Activated T-cell treated with anti-CD3 and anti-CD28 coated beads, Interleukin-2, amount 50 U/mL, for 48 hours (primary cell): ENCODE data around the gene SHISA6.
"Not testable (repeated sequence)": the region's sequence is repeated elsewhere in the genome, so short reads cannot be mapped to it uniquely, and the experiment has no call there.

Experiments used
- DNase-seq, 2 experiments: peaks; one replicate each; pipeline ENCODE4 v3.0.0-alpha.2; 2020

Gene SHISA6

GRCh38 chr17:11303773-11304394 lies 62.9 kb downstream of the SHISA6 start:
- DNase-seq: no peak

- no peak for DNase-seq
Measured at GRCh38 chr17:11304568-11304967, 63.6 kb downstream of the SHISA6 start.

- no peak for DNase-seq
Measured at GRCh38 chr17:11305524-11305923, 64.5 kb downstream of the SHISA6 start.

GRCh38 chr17:11308531-11308930 lies 67.5 kb downstream of the SHISA6 start:
- no peak for DNase-seq

- DNase-seq: no peak
Measured at GRCh38 chr17:11309033-11309432, 68.0 kb downstream of the SHISA6 start.

- DNase-seq: no peak
Measured at GRCh38 chr17:11309850-11310249, 68.8 kb downstream of the SHISA6 start.

- DNase-seq: not testable (repeated sequence)
Measured at GRCh38 chr17:11316451-11316850, 75.4 kb downstream of the SHISA6 start.

- no peak for DNase-seq
Measured at GRCh38 chr17:11318207-11318606, 77.2 kb downstream of the SHISA6 start.

GRCh38 chr17:11319894-11320293 lies 78.9 kb downstream of the SHISA6 start:
- no peak for DNase-seq

GRCh38 chr17:11324021-11324420 lies 83.0 kb downstream of the SHISA6 start:
- no peak for DNase-seq

- no peak for DNase-seq
Measured at GRCh38 chr17:11324846-11325420, 83.9 kb downstream of the SHISA6 start.

GRCh38 chr17:11326492-11326891 lies 85.5 kb downstream of the SHISA6 start:
- DNase-seq: no peak

GRCh38 chr17:11328770-11329169 lies 87.8 kb downstream of the SHISA6 start:
- DNase-seq: no peak

GRCh38 chr17:11330006-11330405 lies 89.0 kb downstream of the SHISA6 start:
- no peak for DNase-seq

- DNase-seq: no peak
Measured at GRCh38 chr17:11330826-11331225, 89.8 kb downstream of the SHISA6 start.

GRCh38 chr17:11331547-11332513 lies 90.8 kb downstream of the SHISA6 start:
- DNase-seq: no peak

GRCh38 chr17:11332706-11333105 lies 91.7 kb downstream of the SHISA6 start:
- no peak for DNase-seq

- no peak for DNase-seq
Measured at GRCh38 chr17:11334493-11334892, 93.5 kb downstream of the SHISA6 start.

GRCh38 chr17:11336290-11336689 lies 95.3 kb downstream of the SHISA6 start:
- DNase-seq: no peak

- DNase-seq: no peak
Measured at GRCh38 chr17:11340803-11341202, 99.8 kb downstream of the SHISA6 start.

- DNase-seq: no peak
Measured at GRCh38 chr17:11342138-11342537, 101.1 kb downstream of the SHISA6 start.

GRCh38 chr17:11349106-11349505 lies 108.1 kb downstream of the SHISA6 start:
- DNase-seq: no peak

GRCh38 chr17:11351479-11351878 lies 110.5 kb downstream of the SHISA6 start:
- DNase-seq: no peak

GRCh38 chr17:11353601-11354000 lies 112.6 kb downstream of the SHISA6 start:
- DNase-seq: no peak
